Adrenal gland (tissue), 12 donors: Measurements from ENCODE around the gene CNIH2. TPM values are rescaled to one million over a fixed set of nuclear protein-coding genes. Genes with fewer than 3 reads are reported as not detected.

Experiments
- DNase-seq, 7 donors: peaks; one replicate each; pipeline ENCODE4 v3.0.0-alpha.2; 2019 to 2020
- H3K27ac ChIP-seq, 5 donors: fragments of 200-600 bp; sonication (generic) in 4 of 5; 1 replicate in 3 of 5; 2 replicates in 2 of 5; pipeline versions ENCODE4 v1.5.1 to v1.8.0; 2016 to 2020; ENCODE audit warnings: mild to moderate bottlenecking in 1 of 5
- H3K27me3 ChIP-seq: fragments of 200-600 bp; 2 replicates; pipeline ENCODE4 v1.8.0; 2021
- H3K36me3 ChIP-seq, 2 donors: fragments of 200-600 bp; replicated peaks in 1 of 2; 1 replicate in 1 of 2; 2 replicates in 1 of 2; pipeline versions ENCODE4 v1.5.1 to v1.8.0; 2018 to 2022
- H3K4me1 ChIP-seq, 2 donors: fragments of 200-600 bp; replicated peaks in 1 of 2; 1 replicate in 1 of 2; 2 replicates in 1 of 2; pipeline versions ENCODE4 v1.5.1 to v1.8.0; 2018 to 2021
- H3K4me3 ChIP-seq, 4 donors: fragments of 200-600 bp; sonication (generic) in 3 of 4; one replicate each; pipeline ENCODE4 v1.5.1; 2016 to 2018
- H3K9me3 ChIP-seq, 3 donors: fragments of 200-600 bp; sonication (generic) in 1 of 3; replicated peaks in 1 of 3; 1 replicate in 2 of 3; 2 replicates in 1 of 3; pipeline versions ENCODE4 v1.5.1 to v1.8.0; 2016 to 2021
- POLR2A ChIP-seq, 2 donors: fragments of 450-650 bp; IDR thresholded peaks; one replicate each; pipeline ENCODE4 v1.6.1; 2017; ENCODE audit warnings: antibody characterized with exemption in 2 of 2, mild to moderate bottlenecking in 2 of 2, moderate library complexity in 1 of 2
- WGBS, 4 donors: extraction: QIAGEN DNeasy Blood & Tissue Kit in 2 of 4; methylation state at CpG; one replicate each; pipeline versions ENCODE4 v1.1.5 to v1.1.7; 2013 to 2017; 5-methylcytosine and 5-hydroxymethylcytosine counted together
- intact Hi-C, 2 donors: fragments of 100-400 bp; cut with DNase I; formaldehyde crosslinking; loops; one replicate each; pipeline versions ENCODE4 v1.14.1 to v1.15.0; 2022 to 2023
- polyA plus RNA-seq, 3 donors: library from polyadenylated mRNA; stranded (reverse); fragments of 200-250 nt in 2 of 3; fragments of 350-450 nt in 1 of 3; fragmentation: Illumina TruSeq in 1 of 3; extraction: RNeasy Lipid Tissue Mini Kit (QIAGEN cat#74804) in 1 of 3; gene quantifications; one replicate each; pipeline ENCODE4 v1.2.3, GENCODE V29; 2013 to 2014
- total RNA-seq, 9 donors: library from RNA; depleted of rRNA in 4 of 9; stranded (reverse); fragments of >200 nt in 4 of 9; fragments of 120-200 nt in 1 of 9; fragmentation: NEBNext Ultra II Directional in 1 of 9; extraction: Animal tissue kit (Norgen Biotek cat#: 25700) in 1 of 9; gene quantifications; one replicate each; pipeline versions ENCODE4 v1.1.0 to v1.2.4, GENCODE V29; 2013 to 2023
- TF ChIP-seq, protein P1 (sequence below), 6 experiments: fragments of 450-650 bp in 4 of 6; fragments of 200-600 bp in 2 of 6; sonication (generic) in 1 of 6; IDR thresholded peaks; 1 replicate in 5 of 6; 2 replicates in 1 of 6; pipeline versions ENCODE4 v1.5.1 to v1.8.0; 2016 to 2021; ENCODE audit warnings: antibody characterized with exemption in 6 of 6, mild to moderate bottlenecking in 2 of 6, moderate library complexity in 1 of 6
- donor health status: healthy with polysubstance abuse.
- donor health status: Bipolar disorder and iron deficiency.
- donor health status: DM: yes; HTN: yes; CAD: no.
- donor health status: DM: no; HTN: no; CAD: no.
- donor health status: DM: no; HTN: no; CAD: no.
- donor health status: DM: yes; HTN: yes; CAD: no.

CNIH2 gene
- total and polyA plus RNA-seq, 12 donors: 0.55 to 13.4 (median 2.9) TPM; not detected in 2

DNA sequence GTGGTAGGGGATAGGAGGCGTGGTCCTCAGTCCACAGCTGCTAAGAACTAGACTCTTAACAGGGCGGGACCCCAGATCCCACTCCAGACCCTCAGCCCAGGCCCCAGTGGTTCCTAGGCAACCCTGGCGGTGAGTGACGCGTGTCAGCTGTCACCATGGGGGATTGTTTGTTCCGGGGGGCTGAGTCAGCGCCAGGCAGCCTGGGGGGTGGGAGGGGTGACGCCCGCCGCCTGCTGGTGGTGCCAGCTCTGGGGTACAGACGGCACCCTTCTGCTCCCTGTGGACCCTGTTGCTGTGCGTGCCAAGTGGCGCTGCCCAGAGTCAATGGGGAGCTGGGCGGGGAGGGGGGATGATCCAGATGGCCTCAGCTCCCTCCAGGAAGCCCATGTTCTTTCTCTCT lies 2.5 kb downstream of the CNIH2 start:
- Histone ChIP-seq H3K4me3 (no peak overlapping the region), H3K27ac (peak overlapping the region in 1 of 5 donors; percentile 41), H3K9me3 (no peaks in the 10 kb centered on the region), H3K4me1 (peaks cover 6 to 12% of the 10 kb centered on the region in 2 donors), H3K36me3 (peaks cover 0 to 11% of the 10 kb centered on the region in 2 donors), H3K27me3 (no peaks in the 10 kb centered on the region)
- DNase-seq: peak in 2 of 7 donors; percentile 38 to 70
- WGBS, 4 donors: 80 to 94% (median 83%) methylated on average over 5 to 14 of the region's 14 CpGs
- intact Hi-C loops: loop anchor here (5.0 to 10.0 kb wide), 2 partner anchors 56 to 58 kb away; no protein-coding TSS in a partner anchor
- TF ChIP-seq POLR2A (IDR thresholded peaks at IDR 0.05): no peak
- TF ChIP-seq, protein P1, sequence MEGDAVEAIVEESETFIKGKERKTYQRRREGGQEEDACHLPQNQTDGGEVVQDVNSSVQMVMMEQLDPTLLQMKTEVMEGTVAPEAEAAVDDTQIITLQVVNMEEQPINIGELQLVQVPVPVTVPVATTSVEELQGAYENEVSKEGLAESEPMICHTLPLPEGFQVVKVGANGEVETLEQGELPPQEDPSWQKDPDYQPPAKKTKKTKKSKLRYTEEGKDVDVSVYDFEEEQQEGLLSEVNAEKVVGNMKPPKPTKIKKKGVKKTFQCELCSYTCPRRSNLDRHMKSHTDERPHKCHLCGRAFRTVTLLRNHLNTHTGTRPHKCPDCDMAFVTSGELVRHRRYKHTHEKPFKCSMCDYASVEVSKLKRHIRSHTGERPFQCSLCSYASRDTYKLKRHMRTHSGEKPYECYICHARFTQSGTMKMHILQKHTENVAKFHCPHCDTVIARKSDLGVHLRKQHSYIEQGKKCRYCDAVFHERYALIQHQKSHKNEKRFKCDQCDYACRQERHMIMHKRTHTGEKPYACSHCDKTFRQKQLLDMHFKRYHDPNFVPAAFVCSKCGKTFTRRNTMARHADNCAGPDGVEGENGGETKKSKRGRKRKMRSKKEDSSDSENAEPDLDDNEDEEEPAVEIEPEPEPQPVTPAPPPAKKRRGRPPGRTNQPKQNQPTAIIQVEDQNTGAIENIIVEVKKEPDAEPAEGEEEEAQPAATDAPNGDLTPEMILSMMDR (IDR thresholded peaks at IDR 0.05): no peak

DNA sequence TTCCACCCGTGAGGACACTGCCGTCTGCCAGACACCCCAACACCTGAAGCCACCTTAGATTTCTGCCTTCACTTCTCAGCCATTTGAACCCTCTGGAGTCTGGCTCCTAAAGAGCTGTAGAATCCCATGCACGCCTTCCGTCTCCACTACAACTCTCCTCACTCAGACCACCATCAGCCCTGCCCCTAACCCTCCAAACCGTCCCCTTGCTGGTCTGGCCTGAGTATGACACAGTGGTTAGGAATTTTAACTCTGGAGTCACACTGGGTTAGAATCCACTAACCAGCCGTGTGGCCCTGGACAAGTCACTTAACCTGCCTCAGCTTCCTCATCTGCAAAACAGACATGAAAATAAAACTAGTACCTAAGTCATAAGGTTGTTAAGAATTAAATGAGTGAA lies 3.0 kb downstream of the CNIH2 start:
- WGBS, 4 donors: 75 to 93% (median 83%) methylated on average over 6 of the region's 6 CpGs
- DNase-seq: no peak
- peaks cover 0 to 5% of the 10 kb centered on the region in 2 donors for H3K36me3 ChIP-seq

DNA sequence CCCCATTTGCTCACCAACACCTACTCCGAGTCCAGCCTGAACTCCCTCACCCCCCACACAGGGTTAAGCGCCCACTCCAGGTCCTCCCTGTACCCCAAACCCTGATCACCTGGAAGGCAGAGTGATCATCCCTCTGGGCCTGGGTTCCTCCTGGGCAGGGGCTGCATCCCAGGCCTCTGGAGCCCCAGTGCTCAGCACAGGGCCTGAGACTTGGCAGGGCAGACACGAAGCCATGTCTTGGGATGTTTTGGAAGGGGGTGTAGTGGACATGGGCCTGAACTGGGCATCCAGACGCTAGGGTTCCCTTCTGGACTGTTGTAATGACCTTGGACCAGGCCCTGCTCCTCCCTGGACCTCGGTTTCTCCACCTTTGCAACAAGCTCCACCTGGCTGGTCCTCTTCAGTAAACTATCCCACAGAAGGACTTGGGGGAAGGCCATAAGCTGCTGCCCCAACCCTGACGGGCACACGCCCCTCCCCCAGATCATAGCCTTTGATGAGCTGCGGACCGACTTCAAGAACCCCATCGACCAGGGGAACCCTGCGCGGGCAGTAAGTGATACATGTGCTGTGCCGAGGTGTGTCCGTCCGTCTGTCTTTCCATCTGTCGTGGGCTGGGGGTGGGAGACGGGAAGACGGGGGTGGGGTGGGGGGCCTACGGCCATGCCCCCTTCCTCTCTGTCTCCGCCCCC lies 3.9 kb downstream of the CNIH2 start:
- Histone ChIP-seq H3K4me3 (no peak overlapping the region), H3K9me3 (no peaks in the 10 kb centered on the region), H3K27me3 (no peaks in the 10 kb centered on the region), H3K4me1 (peaks cover 6 to 19% of the 10 kb centered on the region in 2 donors), H3K27ac (peak overlapping the region in 1 of 5 donors; percentile 38), H3K36me3 (no peaks in the 10 kb centered on the region)
- 22 to 32% (median 27%) methylated on average over 11 to 20 of the region's 20 CpGs for WGBS, 4 donors
- TF ChIP-seq POLR2A (IDR thresholded peaks at IDR 0.05): no peak
- TF ChIP-seq, protein P1 (IDR thresholded peaks at IDR 0.05): no peak
- intact Hi-C loops: loop anchor here (5.0 to 10.0 kb wide), 2 partner anchors 57 to 60 kb away; no protein-coding TSS in a partner anchor
- no peak for DNase-seq

More for the DNA sequence above, 3.0 kb downstream of the CNIH2 start:
- Histone ChIP-seq H3K4me1 (peaks cover 6 to 18% of the 10 kb centered on the region in 2 donors), H3K4me3 (no peak overlapping the region), H3K27ac (no peak overlapping the region), H3K9me3 (no peaks in the 10 kb centered on the region), H3K27me3 (no peaks in the 10 kb centered on the region)
- intact Hi-C loops: loop anchor here (5.0 to 10.0 kb wide), 2 partner anchors 56 to 59 kb away; no protein-coding TSS in a partner anchor
- TF ChIP-seq, protein P1 (IDR thresholded peaks at IDR 0.05): no peak
- TF ChIP-seq POLR2A (IDR thresholded peaks at IDR 0.05): no peak

DNA sequence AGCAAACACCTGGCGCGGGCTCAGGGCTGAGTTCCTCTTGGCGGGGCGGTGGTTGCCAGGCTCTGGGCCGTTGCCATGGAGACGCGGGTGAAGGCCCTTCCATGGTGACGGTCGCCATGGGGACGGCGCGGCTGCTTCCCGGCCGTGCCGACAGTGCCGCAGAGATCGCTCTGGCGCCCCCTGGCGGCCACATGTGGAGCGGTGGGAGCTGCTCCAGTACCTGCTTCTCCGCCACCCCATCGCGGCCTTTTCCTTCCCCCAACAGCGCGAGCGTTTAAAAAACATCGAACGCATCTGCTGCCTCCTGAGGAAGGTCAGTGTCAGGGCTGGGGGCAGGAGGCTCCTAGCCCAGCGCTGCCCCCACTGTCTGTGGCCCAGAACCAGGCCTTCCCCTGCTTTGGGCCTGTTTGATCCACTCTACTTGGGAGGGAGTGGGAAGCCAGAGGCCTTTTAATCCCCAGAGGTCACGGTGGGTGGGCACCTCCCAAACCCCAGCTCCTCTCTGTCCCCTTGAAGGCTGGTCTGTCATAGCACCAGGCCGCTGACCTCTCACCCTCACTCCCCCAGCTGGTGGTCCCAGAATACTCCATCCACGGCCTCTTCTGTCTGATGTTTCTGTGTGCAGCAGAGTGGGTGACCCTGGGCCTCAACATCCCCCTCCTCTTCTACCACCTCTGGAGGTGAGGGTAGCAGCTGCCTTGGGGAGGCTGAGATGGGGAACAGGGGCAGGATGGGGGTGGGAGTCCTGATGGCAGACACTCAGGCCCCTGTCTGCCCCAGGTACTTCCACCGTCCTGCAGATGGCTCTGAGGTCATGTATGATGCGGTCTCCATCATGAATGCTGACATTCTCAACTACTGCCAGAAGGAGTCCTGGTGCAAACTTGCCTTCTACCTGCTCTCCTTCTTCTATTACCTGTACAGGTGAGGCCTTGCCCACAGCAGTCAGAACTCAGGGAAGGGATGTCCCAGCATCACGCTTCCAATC lies 4.8 kb downstream of the CNIH2 start:
- no peaks in the 10 kb centered on the region for H3K27me3 ChIP-seq
- H3K4me1 ChIP-seq: peaks cover 3 to 21% of the 10 kb centered on the region in 2 donors
- no peak overlapping the region for H3K27ac ChIP-seq
- no peak overlapping the region for H3K4me3 ChIP-seq
- DNase-seq: peak; percentile 99 to 100 (median 99)
- TF ChIP-seq, protein P1 (IDR thresholded peaks at IDR 0.05): peak; percentile 93 to 99 (median 99)
- no peak for TF ChIP-seq POLR2A (IDR thresholded peaks at IDR 0.05)
- intact Hi-C loops: loop anchor here (5.0 to 10.0 kb wide), 2 partner anchors 58 to 60 kb away; no protein-coding TSS in a partner anchor
- H3K9me3 ChIP-seq: no peaks in the 10 kb centered on the region
- H3K36me3 ChIP-seq: no peaks in the 10 kb centered on the region
- WGBS, 4 donors: 13 to 79% (median 20%) methylated on average over 4 to 35 of the region's 35 CpGs
